Measurements from ENCODE around the gene RNF225. TPM values are rescaled to one million over a fixed set of nuclear protein-coding genes. Genes with fewer than 3 reads are reported as not detected.

Gene RNF225
- total and polyA plus RNA-seq, 9 of the 15 experiments (the other 6 are each of a cell fraction or from before 2014, with no cell fraction given) = 0.33 TPM; not detected in 8

DNA sequence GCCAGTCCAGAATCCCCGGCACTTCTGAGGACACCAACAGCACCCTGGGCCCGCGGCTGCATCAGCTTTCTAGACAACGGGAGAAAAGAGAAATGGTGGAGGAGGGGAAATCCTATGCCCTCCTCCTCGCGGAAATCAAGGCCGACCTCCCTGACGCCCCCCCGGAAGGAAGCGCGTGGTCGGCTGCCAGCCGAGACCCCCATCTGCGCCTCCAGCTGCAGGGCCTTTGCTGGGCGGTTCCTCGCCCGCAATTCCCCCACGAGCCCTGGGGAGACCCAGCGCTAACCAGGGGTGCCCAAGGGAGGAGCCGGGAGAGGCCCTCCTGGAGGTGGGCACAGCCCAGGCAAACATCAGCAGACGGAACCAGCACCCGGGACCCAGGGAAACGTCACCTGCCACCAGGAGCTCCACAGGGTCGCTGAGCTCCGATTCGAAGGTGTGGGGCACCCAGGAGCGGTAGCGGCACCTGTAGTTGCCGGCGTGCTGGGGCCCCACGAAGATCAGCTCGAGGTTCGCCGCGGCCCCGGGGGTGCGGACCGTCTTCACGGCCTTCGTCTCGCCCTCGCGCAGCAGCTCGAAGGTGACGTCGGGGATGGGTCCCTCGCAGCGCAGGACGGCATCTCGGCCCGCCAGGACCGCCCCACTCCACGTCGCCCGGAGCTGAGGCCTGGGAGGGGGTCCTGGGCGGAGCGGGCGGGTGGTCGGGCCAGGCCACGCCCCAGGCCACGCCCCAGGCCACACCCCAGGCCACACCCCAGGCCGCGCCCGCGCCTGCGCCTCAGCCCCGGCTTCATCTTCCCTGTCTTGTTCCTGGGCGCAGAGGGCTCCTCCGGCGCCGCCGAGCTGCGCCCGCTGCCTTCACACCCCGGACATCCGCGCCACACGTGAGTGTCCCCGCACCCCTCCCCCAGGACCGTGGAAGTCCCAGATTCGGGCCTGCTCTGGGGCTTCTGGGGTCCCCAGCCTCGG, 48.2 kb upstream of the RNF225 start (continued):
- TF ChIP-seq, protein P1, sequence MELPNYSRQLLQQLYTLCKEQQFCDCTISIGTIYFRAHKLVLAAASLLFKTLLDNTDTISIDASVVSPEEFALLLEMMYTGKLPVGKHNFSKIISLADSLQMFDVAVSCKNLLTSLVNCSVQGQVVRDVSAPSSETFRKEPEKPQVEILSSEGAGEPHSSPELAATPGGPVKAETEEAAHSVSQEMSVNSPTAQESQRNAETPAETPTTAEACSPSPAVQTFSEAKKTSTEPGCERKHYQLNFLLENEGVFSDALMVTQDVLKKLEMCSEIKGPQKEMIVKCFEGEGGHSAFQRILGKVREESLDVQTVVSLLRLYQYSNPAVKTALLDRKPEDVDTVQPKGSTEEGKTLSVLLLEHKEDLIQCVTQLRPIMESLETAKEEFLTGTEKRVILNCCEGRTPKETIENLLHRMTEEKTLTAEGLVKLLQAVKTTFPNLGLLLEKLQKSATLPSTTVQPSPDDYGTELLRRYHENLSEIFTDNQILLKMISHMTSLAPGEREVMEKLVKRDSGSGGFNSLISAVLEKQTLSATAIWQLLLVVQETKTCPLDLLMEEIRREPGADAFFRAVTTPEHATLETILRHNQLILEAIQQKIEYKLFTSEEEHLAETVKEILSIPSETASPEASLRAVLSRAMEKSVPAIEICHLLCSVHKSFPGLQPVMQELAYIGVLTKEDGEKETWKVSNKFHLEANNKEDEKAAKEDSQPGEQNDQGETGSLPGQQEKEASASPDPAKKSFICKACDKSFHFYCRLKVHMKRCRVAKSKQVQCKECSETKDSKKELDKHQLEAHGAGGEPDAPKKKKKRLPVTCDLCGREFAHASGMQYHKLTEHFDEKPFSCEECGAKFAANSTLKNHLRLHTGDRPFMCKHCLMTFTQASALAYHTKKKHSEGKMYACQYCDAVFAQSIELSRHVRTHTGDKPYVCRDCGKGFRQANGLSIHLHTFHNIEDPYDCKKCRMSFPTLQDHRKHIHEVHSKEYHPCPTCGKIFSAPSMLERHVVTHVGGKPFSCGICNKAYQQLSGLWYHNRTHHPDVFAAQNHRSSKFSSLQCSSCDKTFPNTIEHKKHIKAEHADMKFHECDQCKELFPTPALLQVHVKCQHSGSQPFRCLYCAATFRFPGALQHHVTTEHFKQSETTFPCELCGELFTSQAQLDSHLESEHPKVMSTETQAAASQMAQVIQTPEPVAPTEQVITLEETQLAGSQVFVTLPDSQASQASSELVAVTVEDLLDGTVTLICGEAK (IDR thresholded peaks at IDR 0.05) = peak; percentile 24; the same call in 1 of the 2 replicates
- TF ChIP-seq, protein P1 (CRISPR knock-in tag; IDR thresholded peaks at IDR 0.05) = no peak
- TF ChIP-seq, protein P2, sequence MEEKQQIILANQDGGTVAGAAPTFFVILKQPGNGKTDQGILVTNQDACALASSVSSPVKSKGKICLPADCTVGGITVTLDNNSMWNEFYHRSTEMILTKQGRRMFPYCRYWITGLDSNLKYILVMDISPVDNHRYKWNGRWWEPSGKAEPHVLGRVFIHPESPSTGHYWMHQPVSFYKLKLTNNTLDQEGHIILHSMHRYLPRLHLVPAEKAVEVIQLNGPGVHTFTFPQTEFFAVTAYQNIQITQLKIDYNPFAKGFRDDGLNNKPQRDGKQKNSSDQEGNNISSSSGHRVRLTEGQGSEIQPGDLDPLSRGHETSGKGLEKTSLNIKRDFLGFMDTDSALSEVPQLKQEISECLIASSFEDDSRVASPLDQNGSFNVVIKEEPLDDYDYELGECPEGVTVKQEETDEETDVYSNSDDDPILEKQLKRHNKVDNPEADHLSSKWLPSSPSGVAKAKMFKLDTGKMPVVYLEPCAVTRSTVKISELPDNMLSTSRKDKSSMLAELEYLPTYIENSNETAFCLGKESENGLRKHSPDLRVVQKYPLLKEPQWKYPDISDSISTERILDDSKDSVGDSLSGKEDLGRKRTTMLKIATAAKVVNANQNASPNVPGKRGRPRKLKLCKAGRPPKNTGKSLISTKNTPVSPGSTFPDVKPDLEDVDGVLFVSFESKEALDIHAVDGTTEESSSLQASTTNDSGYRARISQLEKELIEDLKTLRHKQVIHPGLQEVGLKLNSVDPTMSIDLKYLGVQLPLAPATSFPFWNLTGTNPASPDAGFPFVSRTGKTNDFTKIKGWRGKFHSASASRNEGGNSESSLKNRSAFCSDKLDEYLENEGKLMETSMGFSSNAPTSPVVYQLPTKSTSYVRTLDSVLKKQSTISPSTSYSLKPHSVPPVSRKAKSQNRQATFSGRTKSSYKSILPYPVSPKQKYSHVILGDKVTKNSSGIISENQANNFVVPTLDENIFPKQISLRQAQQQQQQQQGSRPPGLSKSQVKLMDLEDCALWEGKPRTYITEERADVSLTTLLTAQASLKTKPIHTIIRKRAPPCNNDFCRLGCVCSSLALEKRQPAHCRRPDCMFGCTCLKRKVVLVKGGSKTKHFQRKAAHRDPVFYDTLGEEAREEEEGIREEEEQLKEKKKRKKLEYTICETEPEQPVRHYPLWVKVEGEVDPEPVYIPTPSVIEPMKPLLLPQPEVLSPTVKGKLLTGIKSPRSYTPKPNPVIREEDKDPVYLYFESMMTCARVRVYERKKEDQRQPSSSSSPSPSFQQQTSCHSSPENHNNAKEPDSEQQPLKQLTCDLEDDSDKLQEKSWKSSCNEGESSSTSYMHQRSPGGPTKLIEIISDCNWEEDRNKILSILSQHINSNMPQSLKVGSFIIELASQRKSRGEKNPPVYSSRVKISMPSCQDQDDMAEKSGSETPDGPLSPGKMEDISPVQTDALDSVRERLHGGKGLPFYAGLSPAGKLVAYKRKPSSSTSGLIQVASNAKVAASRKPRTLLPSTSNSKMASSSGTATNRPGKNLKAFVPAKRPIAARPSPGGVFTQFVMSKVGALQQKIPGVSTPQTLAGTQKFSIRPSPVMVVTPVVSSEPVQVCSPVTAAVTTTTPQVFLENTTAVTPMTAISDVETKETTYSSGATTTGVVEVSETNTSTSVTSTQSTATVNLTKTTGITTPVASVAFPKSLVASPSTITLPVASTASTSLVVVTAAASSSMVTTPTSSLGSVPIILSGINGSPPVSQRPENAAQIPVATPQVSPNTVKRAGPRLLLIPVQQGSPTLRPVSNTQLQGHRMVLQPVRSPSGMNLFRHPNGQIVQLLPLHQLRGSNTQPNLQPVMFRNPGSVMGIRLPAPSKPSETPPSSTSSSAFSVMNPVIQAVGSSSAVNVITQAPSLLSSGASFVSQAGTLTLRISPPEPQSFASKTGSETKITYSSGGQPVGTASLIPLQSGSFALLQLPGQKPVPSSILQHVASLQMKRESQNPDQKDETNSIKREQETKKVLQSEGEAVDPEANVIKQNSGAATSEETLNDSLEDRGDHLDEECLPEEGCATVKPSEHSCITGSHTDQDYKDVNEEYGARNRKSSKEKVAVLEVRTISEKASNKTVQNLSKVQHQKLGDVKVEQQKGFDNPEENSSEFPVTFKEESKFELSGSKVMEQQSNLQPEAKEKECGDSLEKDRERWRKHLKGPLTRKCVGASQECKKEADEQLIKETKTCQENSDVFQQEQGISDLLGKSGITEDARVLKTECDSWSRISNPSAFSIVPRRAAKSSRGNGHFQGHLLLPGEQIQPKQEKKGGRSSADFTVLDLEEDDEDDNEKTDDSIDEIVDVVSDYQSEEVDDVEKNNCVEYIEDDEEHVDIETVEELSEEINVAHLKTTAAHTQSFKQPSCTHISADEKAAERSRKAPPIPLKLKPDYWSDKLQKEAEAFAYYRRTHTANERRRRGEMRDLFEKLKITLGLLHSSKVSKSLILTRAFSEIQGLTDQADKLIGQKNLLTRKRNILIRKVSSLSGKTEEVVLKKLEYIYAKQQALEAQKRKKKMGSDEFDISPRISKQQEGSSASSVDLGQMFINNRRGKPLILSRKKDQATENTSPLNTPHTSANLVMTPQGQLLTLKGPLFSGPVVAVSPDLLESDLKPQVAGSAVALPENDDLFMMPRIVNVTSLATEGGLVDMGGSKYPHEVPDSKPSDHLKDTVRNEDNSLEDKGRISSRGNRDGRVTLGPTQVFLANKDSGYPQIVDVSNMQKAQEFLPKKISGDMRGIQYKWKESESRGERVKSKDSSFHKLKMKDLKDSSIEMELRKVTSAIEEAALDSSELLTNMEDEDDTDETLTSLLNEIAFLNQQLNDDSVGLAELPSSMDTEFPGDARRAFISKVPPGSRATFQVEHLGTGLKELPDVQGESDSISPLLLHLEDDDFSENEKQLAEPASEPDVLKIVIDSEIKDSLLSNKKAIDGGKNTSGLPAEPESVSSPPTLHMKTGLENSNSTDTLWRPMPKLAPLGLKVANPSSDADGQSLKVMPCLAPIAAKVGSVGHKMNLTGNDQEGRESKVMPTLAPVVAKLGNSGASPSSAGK (IDR thresholded peaks at IDR 0.05) = peak; percentile 88
- TF ChIP-seq MEIS2 (IDR thresholded peaks at IDR 0.05; ENCODE audit: partially characterized antibody) (peak; percentile 68), KLF1 (tag; IDR thresholded peaks at IDR 0.05) (peak; percentile 63; the same call in 1 of the 2 replicates)
